ENCODE results near the gene FDX1. TPM values are rescaled to one million over a fixed set of nuclear protein-coding genes. Genes with fewer than 3 reads are reported as not detected.

FDX1 gene
- total and polyA plus RNA-seq, 2 experiments from 2014 or later = 42.5 to 45.4 TPM

DNA sequence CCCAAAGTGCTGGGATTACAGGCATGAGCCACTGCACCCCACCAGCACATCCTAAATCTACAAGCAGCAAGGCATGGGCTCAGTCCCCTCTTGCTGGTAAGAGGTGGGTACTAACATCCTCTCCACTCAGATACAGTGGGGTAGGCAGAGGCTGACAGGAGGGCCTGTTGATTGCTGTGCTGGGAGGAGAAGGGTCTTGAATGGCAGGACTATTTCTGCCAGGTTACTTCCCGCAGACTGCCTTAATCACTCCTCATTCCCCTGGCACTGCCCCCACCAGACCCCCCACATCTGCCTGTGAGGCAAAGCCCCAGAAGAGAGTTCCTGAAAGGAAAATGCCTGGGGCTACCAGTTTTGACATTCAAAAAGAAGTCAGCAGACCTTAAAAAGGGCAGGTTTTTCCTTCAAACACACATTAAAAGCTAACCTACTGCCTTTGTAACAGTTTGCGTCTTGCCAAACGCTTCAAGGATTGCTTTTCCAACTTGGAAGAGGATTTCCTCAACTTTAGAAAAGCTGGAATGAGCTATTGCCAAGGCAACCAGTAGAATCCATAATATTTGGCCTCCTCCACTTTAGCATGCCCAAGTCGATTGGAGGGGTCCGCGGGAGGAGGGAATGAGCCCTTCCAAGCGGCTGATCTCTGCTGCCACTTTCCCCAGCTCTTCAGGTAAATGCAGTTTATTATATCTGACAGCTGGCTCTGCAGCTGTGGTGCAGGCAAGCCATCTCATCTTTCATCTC, 62.0 kb downstream of the FDX1 start:
- no peaks in the 10 kb centered on the region for H3K36me3 ChIP-seq (replicated peaks; ENCODE audit: insufficient read depth, low read depth)
- no peaks in the 10 kb centered on the region for H3K9me2 ChIP-seq (replicated peaks; ENCODE audit: insufficient read depth)
- no peaks in the 10 kb centered on the region for H3K27me3 ChIP-seq
- no peak overlapping the region for H3K4me3 ChIP-seq
- no peak overlapping the region for H3K4me2 ChIP-seq
- no peaks in the 10 kb centered on the region for H3K79me2 ChIP-seq
- peaks cover 4% of the 10 kb centered on the region for H3K4me1 ChIP-seq (ENCODE audit: insufficient read depth)
- peak overlapping the region; percentile 61 for H3K27ac ChIP-seq
- no peak overlapping the region for H2AFZ ChIP-seq
- DNase-seq (ENCODE audit: low spot score) = peak; percentile 40
- 64% methylated on average over 7 of the region's 7 CpGs for WGBS (ENCODE audit: low lambda C conversion rate, missing lambda C conversion rate)
- no peaks in the 10 kb centered on the region for H4K20me1 ChIP-seq (ENCODE audit: insufficient read depth, poor library complexity, severe bottlenecking)
- TF ChIP-seq EZH2phosphoT487 (IDR thresholded peaks at IDR 0.05; ENCODE audit: low read depth, severe bottlenecking, unreplicated experiment) (no peak), CTCF (IDR thresholded peaks at IDR 0.05; ENCODE audit: poor library complexity) (no peak), EZH2 (IDR thresholded peaks at IDR 0.05; ENCODE audit: borderline replicate concordance) (no peak)
- no peaks in the 10 kb centered on the region for H3K9me3 ChIP-seq (ENCODE audit: low read depth)

DNA sequence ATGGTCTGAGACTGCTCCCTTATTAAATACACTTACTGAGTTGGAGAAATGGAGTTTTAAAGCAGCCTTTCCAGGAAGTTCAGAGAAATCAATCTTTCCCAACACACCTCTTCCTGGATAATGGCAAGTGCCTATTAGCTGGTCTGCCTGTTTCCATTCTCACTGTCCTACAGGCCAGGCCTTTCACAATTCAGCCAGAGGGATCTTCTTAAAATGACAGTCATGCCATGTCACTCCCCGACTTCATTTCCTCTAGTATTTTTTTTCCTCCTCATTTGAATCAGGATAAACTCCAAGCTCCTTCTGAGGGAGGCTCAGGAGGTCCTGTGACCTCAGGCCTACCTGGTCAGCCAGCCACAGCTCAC, 62.6 kb downstream of the FDX1 start:
- no peaks in the 10 kb centered on the region for H3K36me3 ChIP-seq (replicated peaks; ENCODE audit: insufficient read depth, low read depth)
- H3K9me3 ChIP-seq (ENCODE audit: low read depth) = no peaks in the 10 kb centered on the region
- H2AFZ ChIP-seq = no peak overlapping the region
- no peaks in the 10 kb centered on the region for H4K20me1 ChIP-seq (ENCODE audit: insufficient read depth, poor library complexity, severe bottlenecking)
- DNase-seq (ENCODE audit: low spot score) = no peak
- H3K27ac ChIP-seq = peak overlapping the region; percentile 41
- peaks cover 4% of the 10 kb centered on the region for H3K4me1 ChIP-seq (ENCODE audit: insufficient read depth)
- 52% methylated on average over 1 of the region's 1 CpG for WGBS (ENCODE audit: low lambda C conversion rate, missing lambda C conversion rate)
- no peaks in the 10 kb centered on the region for H3K79me2 ChIP-seq
- H3K4me2 ChIP-seq = no peak overlapping the region
- TF ChIP-seq EZH2 (IDR thresholded peaks at IDR 0.05; ENCODE audit: borderline replicate concordance) (no peak), EZH2phosphoT487 (IDR thresholded peaks at IDR 0.05; ENCODE audit: low read depth, severe bottlenecking, unreplicated experiment) (no peak), CTCF (IDR thresholded peaks at IDR 0.05; ENCODE audit: poor library complexity) (no peak)
- H3K27me3 ChIP-seq = no peaks in the 10 kb centered on the region
- no peaks in the 10 kb centered on the region for H3K9me2 ChIP-seq (replicated peaks; ENCODE audit: insufficient read depth)
- H3K4me3 ChIP-seq = no peak overlapping the region

DNA sequence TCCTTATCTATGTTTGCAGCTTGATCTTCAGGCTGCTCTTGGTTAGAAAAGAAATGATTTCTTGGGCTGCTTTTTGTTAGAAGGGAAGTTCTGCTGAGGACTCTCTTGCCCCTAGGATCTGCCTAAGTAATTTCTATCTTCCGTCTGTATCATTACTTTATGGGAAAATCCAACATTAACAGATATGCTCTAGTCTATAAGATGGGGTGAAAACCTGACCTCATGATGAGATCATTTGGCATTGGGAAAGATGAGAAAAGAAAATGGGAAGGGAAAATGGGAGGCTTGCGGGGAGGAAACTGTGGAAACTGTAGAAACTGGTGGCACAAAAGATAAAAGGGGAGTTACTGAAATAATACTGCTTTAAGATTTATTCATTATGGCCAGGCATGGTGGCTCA, 63.6 kb downstream of the FDX1 start:
- no peaks in the 10 kb centered on the region for H3K9me3 ChIP-seq (ENCODE audit: low read depth)
- H3K4me2 ChIP-seq = no peak overlapping the region
- no peak for DNase-seq (ENCODE audit: low spot score)
- H3K27ac ChIP-seq = no peak overlapping the region
- H3K27me3 ChIP-seq = no peaks in the 10 kb centered on the region
- no peak overlapping the region for H2AFZ ChIP-seq
- H3K9me2 ChIP-seq (replicated peaks; ENCODE audit: insufficient read depth) = no peaks in the 10 kb centered on the region
- TF ChIP-seq CTCF (IDR thresholded peaks at IDR 0.05; ENCODE audit: poor library complexity) (no peak), EZH2 (IDR thresholded peaks at IDR 0.05; ENCODE audit: borderline replicate concordance) (no peak), EZH2phosphoT487 (IDR thresholded peaks at IDR 0.05; ENCODE audit: low read depth, severe bottlenecking, unreplicated experiment) (no peak)
- no peak overlapping the region for H3K4me3 ChIP-seq
- H3K4me1 ChIP-seq (ENCODE audit: insufficient read depth) = peaks cover 4% of the 10 kb centered on the region
- H3K36me3 ChIP-seq (replicated peaks; ENCODE audit: insufficient read depth, low read depth) = no peaks in the 10 kb centered on the region
- WGBS (ENCODE audit: low lambda C conversion rate, missing lambda C conversion rate) = 91% methylated on average over 2 of the region's 2 CpGs
- no peaks in the 10 kb centered on the region for H4K20me1 ChIP-seq (ENCODE audit: insufficient read depth, poor library complexity, severe bottlenecking)
- H3K79me2 ChIP-seq = no peaks in the 10 kb centered on the region

Data from hepatocyte (in vitro differentiated cells).